HG03565 (cell line): ENCODE measurements around the gene CMIP.

ENCODE experiments used
- ATAC-seq: cut with Tn5 transposase; IDR thresholded peaks from one replicate; pipeline ENCODE4 v1.9.1; 2021; ENCODE audit warnings: mild to moderate bottlenecking, moderate library complexity; ENCODE audit not compliant: unreplicated experiment

The CMIP gene

DNA sequence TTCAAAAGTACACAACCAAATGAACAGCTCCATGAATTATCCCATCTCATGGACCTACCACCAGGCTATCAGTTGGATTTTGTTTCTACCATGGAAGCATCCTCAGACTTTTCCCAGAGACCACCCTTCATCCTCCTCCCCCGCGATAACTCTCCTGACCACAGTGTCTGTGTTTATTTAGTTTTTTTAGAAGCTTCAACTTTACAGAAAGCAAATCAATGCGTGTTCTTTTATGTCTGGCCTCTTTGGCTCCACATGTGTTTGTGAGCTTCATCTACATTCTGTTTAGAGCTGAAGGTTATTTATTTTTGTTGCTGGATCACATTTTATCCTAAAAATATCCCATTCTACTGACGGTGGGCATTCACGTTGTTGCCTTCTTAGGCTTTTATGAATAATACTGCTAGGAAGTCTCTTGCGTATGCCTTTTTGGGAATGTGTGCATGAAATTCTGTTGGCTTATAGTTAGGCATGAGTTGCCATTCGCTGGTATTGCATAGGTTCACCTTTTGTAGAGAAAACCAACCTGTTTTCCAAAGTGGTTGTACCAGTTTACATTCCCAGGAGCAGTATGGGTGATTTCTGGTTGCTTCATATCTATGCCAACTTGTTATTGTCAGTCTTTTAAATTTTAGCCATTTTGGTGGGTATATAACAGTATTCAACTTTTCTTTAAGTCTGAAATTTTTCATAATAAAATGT, 83.0 kb downstream of the CMIP start:
- no peak for ATAC-seq

DNA sequence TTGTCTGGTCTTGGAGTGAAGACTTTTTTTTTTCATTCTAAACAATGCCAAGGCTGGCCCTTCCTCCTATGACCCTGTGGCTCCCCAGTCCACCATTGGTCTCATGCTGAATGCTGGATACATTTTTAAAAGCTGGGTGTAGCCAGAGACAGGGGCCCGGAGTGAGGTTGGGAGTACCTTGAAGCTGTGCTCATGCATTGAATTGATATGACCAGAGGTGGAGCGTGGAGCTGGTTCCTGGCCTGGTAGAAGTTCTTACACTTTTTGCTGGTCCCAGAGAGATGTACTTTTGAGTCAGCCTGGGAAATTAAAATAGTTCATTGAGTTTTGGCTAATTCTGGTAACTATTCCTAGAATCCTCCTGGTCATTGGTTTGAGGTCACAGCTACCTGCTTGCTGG, 83.6 kb downstream of the CMIP start:
- ATAC-seq = no peak

DNA sequence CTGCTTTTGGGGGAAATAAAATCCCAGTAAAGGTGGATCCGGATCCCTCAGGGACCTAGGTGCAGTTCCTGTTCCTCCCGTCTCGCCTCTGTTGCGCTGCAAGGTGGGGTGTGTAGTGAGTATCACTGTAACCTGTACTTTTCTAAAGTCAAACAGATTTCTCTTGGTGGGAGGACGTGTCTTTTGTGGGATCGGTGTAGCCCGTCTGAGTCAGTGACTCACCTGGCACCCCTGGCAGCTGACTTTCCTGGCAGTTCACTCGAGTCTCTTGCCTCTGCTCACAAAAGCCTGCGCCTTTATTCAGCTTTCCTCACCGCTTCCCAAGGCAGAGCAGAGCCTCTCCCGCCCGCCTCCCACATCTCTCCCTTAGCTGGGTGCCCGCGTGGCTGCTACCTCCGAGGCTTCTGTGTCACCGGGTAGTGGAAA, 85.7 kb downstream of the CMIP start:
- ATAC-seq = no peak

DNA sequence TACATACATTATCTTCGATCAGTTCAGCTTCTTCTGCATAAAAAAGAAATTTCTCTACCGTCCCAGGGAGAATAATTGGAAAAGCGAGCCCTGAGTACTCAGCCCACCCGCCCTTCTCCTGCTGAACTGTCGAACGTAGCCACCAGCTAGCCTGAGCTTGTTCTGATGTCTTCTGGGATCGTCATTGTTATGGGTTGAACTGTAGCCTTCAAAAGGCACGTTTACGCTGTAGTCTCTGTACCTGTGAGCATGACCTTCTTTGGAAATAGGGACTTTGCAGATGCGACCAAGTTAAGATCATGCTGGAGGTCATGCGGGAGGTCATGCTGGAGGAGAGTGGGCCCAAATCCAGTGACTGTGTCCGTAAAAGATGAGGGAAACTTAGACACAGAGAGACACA, 86.2 kb downstream of the CMIP start:
- no peak for ATAC-seq

DNA sequence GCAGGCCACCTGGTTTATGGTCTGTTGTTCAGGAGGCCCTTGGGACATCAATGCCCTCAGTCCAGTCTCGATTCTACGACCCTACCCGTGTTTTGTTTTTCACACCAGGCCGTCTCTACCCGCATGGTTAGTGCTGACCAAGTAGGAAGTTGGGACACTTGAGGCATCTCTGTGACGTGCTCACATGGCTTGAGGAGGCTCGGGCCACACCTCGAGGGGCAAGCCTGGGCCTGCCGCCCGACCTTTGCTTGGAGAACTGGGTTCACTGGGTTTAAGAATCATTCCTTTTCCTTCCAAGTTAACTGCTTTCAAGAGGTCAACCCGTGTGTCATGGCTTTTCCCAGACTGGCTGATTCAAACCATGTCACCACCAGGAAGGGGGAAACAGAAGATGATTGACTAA, 86.8 kb downstream of the CMIP start:
- no peak for ATAC-seq

DNA sequence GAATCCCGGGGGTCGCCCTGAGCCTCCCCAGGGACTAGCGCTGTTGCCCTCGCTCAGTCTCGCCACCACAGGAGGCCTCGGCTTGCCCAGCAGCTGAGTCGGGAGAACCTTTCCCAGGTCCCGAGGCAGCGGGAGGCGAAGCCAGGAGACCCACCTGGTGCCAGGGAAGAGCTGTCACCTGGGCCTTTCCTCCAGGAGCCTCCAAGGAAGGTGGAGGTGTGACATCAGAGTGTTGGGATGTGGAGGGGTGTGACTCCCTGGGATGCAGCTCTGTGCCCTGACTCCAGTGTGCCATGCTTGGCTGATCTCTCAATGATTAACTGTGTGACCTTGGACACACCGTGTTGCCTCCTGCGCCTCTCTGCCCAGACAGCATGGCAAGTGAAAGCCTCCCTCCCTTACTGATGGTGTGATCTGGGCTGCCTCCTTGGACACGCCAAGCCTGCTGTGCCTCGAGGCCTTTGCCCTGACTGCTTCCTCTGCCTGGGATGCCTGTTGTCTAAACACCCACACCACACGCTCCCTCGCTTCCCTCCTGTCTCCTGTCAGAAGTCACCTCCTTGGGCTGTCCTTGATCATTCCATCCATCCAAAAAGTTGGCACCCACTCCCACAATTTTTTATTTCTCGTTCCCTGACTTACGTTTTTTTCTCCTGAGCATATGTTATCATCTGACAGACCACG, 88.0 kb downstream of the CMIP start:
- ATAC-seq = no peak

DNA sequence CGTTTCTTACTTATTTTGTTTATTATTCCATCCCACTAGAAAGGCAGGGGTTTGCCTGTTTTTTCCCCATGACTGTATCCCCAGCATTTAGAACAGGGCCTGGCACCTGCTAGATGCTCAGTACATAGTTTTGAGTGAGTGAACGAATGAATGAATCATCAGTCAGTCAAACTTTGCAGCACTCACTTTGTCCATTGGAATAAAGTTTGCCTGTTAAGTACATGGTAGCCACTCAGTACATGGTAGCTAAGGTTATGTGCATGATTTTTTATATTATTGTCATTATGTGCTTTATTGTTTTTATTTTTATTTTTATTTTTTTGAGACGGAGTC, 88.5 kb downstream of the CMIP start:
- ATAC-seq = no peak

DNA sequence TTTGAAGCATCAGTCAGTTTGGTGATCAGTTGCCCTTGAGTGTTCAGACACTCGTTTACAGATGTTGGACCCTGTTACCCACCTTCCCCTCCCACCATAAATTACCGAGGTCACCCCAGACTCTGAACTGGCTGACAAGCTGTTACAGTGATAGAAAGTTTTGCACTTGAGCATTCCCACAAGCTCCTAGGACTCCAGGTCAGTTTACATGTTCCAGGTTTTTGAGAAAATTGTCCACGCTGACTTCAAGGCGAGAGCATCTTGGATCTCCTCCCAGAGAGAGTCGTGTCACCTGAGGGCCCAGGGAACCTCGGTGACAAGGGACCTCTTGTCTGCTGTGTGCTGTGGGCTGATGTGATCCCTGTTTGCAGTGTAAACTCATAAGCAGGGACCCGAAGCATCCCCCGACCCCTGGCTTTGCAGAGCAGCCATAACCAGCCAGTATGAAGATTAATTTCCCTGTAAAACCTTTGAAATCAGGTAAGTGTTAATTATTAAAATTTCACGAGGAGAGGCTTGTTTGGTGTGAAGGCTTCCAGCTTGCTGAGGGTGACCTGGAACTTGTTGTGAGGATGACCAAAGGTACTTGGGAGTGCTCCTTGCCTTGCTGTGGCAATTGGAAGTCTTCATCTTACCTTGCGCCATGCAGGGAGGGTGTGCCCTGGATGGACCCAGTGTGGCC, 91.2 kb downstream of the CMIP start:
- ATAC-seq = no peak

DNA sequence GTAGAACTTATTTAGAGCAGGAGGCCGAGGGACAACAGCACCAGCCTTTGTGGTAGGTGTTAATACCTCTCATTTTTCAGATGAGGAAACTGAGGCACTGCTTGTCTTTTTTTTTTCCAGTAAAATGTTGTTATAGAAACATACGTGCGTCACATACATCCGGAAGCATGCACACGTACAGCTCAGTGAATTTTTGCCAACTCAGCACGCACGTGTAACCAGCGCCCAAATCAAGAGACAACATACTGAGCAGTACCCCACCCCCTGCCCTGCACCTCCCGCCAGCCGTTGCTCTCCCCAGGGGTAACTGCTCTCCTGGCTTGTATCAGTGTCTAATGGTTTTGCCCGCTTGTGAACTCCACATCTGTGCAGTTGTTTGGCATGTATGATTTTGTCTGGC, 92.0 kb downstream of the CMIP start:
- no peak for ATAC-seq

DNA sequence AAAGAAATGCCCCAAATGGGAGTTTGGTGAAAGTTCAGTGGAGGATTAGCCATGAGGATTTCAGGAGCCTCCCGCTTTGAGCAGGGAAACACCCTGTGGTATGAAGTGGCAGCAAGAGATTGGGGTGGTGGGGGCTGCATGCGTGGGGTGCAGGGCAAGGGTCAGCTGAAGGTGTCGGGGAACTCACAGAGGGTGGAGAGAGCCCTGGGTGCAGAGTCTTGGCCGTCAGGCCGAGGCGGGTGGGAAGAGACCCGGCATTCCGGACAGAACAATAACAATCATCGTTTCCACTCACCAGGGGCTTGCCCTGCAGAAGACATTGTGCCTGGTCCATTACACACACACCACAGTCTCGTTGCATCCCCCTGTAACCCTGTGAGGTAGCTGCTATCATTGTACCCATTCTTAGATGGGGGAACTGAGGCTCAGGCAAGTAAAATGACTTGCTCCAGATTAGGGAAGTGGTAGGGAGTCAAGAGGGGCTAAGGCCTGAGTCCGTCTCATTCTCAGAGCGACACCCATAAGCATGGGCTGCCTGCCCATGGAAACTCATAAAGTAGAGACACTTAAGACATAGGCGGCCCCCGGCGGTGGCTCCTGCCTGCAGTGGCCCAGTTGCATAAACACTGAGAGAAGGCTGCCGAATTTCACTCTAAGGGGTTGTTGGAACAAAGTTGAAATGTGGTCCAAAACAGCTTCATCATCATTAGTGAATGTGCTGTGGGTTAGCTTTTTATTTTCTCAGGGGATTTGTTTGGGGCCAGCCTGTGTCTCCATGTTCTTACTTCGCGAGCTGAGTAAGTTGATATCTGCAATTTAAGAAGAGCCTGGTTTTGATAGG, 93.3 kb downstream of the CMIP start:
- no peak for ATAC-seq

DNA sequence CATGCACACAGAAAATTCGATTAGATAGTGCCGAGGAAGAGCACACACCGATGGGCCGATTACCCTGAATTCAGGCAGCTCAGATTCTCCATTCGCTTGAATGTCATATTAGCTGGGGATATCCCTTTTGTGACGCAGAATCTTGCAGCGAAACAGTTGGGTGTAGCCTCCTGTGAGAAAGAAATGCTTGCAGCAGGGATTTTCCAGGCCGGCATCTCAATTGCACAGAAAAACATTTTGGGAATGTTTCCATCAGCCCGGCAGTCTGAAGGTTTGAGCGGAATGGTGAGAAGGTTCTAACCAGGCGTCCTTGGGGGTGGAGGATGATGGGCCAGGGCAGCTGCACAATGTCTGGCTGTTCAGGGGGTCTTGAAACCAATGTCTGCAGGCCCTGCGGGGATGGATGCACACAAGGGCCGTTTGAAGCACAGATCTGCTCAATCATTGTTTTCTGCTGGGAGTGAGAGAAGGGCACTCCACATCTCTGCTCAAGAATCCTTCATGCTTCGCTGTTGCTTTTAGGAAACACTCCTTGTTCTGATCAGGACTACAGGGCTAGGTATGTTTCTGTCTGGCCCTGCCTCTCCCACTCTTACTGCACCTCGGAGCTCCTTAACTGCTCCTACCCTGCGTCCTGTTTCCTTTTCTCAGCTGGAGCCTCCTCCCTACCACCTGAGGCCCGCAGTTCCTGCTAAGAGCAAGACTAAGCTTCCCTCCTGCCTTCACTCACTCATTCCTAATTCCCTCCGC, 94.6 kb downstream of the CMIP start:
- no peak for ATAC-seq

DNA sequence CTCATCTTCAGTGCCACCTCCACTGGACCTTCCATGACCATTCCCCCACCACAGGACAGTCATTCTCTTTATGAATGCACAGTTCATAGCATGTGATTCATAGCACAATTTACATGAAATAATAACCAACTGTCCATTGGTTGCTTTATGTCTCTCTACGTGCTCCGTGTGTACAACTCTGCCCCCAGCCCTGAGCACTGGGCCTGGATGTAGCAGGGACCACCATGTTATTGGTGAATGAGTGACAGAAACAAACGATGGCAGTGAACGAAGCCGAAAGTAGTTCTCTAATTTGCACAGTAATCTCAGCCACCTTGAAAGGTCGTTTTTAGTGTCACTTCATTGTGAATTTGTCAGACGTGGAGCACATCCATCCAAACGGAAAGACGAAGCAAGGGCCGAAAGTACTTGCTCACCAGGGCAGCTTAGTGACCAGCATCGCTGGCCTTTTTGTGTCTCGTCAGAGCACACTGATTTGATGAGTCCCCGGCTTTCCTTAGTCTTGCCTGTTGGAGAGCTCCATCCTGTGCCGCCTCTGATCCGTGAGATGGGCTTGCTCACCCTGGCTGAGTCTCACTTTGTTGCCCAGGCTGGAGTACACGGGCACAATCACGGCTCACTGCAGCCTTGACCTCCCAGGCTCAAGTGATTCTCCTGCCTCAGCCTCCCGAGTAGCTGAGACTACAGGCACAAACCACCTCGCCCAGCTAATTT, 95.3 kb downstream of the CMIP start:
- ATAC-seq = no peak

DNA sequence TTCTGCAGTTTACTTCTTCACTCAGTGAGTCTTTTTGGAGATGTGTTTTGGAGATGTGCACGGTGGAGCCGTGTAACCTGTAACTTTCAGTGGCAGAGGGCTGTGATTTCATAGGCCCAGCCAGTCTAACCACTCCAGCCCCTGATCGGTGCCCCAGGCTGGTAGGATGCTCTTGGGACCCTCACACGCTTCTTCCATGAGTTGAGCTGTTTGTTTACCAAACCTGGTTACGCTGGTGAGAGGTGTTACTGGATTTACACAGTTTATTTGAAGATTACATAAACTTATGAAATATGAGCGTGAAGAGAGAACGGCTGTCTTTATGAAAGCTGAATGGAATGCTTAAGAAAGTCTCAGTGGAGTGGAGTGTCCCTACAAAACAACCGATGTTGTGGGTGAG, 96.7 kb downstream of the CMIP start:
- ATAC-seq = no peak

DNA sequence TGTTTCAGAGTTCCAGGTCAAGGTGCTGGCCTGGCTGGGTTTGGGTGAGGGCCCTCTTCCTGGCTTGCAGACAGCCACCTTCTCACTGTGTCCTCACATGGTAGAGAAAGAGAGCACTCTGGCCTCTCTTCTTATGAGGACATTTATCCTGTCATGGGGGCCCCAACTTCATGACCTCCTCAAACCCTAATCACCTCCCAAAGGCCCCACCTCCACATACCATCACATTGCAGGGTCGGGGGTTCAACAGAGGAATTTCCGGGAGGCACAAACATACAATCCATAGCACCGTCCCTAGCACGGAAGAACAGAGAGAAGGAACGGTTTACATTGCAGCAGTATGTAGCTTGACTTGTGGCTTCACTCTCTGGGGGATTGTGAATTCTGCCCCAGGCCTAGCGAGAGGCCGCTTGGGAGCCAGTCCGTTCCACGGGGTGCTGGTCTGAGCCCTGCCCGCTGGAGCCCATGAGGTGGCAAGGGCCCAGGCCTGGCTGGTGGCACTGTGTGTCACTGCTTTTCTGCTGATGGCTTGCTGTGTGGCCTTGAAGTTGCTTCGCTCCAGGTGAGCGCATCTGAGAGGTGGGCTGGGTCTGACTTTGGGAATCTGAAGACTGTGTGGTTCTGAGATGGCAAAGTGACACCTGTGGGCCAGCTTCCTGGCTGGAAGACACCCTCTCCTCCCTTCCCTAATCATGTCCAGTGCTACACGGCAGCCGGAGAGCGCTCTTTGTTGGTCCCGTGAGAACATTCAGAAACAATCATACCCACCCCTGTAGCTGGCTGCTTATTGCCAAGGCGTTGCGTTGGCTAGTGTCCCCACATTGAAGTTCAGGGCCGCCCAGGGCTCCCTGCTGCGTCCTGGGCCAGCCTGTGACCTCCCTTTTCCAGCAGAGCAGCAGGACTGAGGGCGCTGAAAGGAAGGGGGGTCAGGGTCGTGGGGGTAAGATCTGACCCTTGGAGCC, 98.3 kb downstream of the CMIP start:
- ATAC-seq = no peak

DNA sequence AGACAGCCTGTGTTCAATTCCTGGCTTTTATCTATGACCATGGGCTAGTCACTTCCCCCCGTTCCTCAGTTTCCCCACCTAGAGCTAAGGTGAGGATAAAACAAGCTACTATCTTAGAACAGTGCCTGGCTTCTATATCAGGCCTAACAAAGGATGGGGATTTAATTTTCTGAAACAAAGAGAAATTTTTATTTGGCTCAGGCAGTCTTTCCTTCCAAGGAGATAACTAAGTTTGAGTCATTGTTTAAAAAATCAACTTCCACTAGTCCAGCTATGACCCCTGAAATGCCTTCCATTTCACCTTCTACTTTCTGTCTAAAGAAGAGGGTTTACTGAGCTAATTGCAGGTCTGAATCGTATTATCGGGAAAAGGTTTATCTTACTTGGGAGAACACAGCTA, 99.0 kb downstream of the CMIP start:
- ATAC-seq = no peak

DNA sequence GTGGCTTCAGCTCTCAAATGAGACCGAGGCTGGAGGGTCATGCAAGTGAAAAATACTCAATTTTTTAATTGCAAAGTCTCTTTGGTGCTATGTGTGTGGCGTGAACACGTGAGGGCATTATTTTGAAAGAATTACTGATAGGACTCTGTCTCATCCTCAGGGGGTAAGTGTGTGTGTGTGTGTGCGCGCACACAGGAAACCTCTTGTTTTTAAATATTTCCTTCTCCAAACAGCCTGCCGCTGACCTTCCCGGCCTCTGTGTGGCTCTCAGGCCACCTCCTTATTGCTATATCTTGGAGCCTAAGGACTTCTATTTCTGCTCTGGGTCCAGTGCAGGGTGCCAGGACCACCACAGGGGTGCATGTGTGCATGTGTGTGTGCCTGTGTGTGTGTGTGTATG, 99.7 kb downstream of the CMIP start:
- no peak for ATAC-seq

DNA sequence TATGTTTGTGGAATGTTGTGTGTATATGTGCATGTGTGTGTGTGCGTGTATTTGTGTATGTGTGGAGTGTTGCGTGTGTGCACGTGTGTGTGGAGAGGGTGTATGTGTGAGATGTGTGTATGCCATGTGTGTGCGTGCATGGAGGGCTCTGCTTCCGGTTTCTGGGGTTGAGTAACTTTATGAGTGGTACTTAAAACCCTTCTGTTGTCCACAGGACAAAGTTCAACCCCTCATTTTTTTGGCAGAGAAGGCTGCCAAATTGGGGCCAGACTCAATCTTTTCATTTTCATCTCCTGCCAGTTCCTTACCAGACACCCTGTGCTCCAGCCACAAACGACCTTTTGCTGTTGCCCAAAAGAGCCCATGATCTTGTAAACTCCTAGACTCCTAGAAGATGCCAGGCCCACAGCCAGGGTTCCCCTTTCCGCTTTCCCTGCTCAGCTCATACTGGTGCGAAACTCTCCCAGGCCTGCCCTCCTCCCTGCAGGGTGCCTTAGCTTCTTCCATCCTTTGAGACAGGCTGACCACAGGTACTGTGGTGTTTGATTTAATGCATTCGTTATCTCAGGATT, 100.2 kb downstream of the CMIP start:
- no peak for ATAC-seq

DNA sequence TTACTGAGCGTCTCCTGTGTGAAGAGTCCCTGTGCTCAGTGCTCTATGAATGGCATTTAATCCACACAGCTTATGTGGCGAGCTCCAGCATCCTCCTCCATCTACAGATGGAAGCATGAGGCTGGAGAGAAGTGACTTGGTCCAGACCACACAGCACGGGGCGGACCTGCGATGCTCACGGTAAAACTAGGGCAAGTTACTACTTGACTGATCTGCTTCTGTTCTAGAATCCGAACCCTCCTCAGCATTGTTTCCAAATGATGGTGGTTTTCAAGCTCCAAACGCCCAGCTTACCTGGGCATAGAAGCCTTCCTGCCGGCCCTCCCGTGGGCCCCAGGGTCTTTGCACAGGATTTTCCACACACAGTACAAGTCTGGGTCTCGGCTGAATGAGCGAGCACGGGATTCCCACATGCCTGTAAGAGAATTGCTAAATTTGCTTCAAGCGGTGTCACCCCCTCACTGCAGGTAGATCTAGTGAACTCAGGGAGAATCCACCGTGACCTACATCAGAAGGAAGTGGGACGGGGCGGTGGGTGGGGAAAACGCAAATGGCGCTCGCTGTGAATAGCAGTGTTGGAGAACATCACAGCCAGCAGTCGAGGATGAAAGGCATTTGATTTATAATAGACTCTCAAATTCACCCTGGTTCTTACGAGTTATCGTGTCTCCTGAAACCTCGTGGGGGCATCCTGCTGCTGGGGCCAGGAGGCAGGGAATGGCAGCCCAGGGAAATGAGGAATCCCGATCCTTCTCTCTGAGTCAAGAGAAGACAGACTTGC, 101.1 kb downstream of the CMIP start:
- no peak for ATAC-seq
